HepG2 (cell line): Measurements from ENCODE around the gene ANKRD11. TPM values are rescaled to one million over a fixed set of nuclear protein-coding genes. Genes with fewer than 3 reads are reported as not detected.
A peak's percentile ranks its signal among the peaks of the same experiment; 100 is the strongest.

Experiments used
- ATF1 ChIP-seq: IDR thresholded peaks from 2 replicates; pipeline ENCODE4 v1.6.1; 2016; ENCODE audit warnings: mild to moderate bottlenecking, control low read depth
- HINFP ChIP-seq: sonication (generic); formaldehyde crosslinking; IDR thresholded peaks from 2 replicates; pipeline ENCODE4 v1.4.0; 2020; ENCODE audit warnings: low read depth, mild to moderate bottlenecking, missing genetic modification reagents
- JARID2 ChIP-seq: sonication (generic); formaldehyde crosslinking; IDR thresholded peaks from 2 replicates; pipeline ENCODE4 v1.8.1; 2023; ENCODE audit warnings: missing genetic modification reagents, inconsistent platforms; ENCODE audit not compliant: insufficient replicate concordance
- KDM5A ChIP-seq: fragments of 200-600 bp; sonication (generic); IDR thresholded peaks from 2 replicates; pipeline ENCODE4 v1.7.0; 2018; ENCODE audit warnings: antibody characterized with exemption, mild to moderate bottlenecking, low read length, borderline replicate concordance
- NFE2L1 ChIP-seq: sonication (generic); formaldehyde crosslinking; IDR thresholded peaks from 2 replicates; pipeline ENCODE4 v1.4.0; 2020; ENCODE audit warnings: missing genetic modification reagents, mild to moderate bottlenecking, borderline replicate concordance
- NONO ChIP-seq, 2 experiments: fragments of 450-650 bp in 1 of 2; sonication (generic) in 1 of 2; formaldehyde crosslinking in 1 of 2; IDR thresholded peaks in 1 of 2; conservative IDR thresholded peaks in 1 of 2; 2 replicates each; pipeline versions ENCODE4 v1.6.1 to v1.8.0; 2017 to 2022; ENCODE audit warnings: mild to moderate bottlenecking in 1 of 2, missing genetic modification reagents in 1 of 2, moderate library complexity in 1 of 2
- PBX2 ChIP-seq: IDR thresholded peaks from 2 replicates; pipeline ENCODE4 v1.6.1; 2016; ENCODE audit warnings: control low read depth
- SMAD1 ChIP-seq: sonication (generic); formaldehyde crosslinking; IDR thresholded peaks from 2 replicates; pipeline ENCODE4 v1.4.0; 2020; ENCODE audit warnings: missing genetic modification reagents, low read depth, mild to moderate bottlenecking, borderline replicate concordance
- ZFP36L1 ChIP-seq: sonication (generic); formaldehyde crosslinking; IDR thresholded peaks from 2 replicates; pipeline ENCODE4 v1.8.0; 2022; ENCODE audit warnings: mild to moderate bottlenecking, missing genetic modification reagents, moderate library complexity
- ZNF24 ChIP-seq: fragments of 450-650 bp; IDR thresholded peaks from 2 replicates; pipeline ENCODE4 v1.6.1; 2017; ENCODE audit warnings: antibody characterized with exemption, mild to moderate bottlenecking
- ZNF33A ChIP-seq: sonication (generic); formaldehyde crosslinking; IDR thresholded peaks from 2 replicates; pipeline ENCODE4 v1.5.1; 2020; ENCODE audit warnings: missing genetic modification reagents, mild to moderate bottlenecking, moderate library complexity, borderline replicate concordance
- ZNF441 ChIP-seq: sonication (generic); formaldehyde crosslinking; IDR thresholded peaks from 2 replicates; pipeline ENCODE4 v1.7.0; 2021; ENCODE audit warnings: missing genetic modification reagents, borderline replicate concordance
- ZNF562 ChIP-seq: sonication (generic); formaldehyde crosslinking; IDR thresholded peaks from 2 replicates; pipeline ENCODE4 v1.8.0; 2022; ENCODE audit warnings: missing genetic modification reagents, borderline replicate concordance
- ZNF687 ChIP-seq: sonication (generic); formaldehyde crosslinking; IDR thresholded peaks from 2 replicates; pipeline ENCODE4 v1.5.1; 2020; ENCODE audit warnings: mild to moderate bottlenecking, missing genetic modification reagents, moderate library complexity
- ZNF772 ChIP-seq: sonication (generic); formaldehyde crosslinking; IDR thresholded peaks from 2 replicates; pipeline ENCODE4 v1.5.0; 2020; ENCODE audit warnings: mild to moderate bottlenecking, missing genetic modification reagents
- polyA plus RNA-seq, 8 experiments: library from polyadenylated mRNA; depleted of rRNA in 3 of 8; stranded (reverse) in 7 of 8; unstranded in 1 of 8; fragments of >200 nt; fragmentation: Illumina TruSeq in 4 of 8; extraction: Trizol in 4 of 8; gene quantifications; 2 replicates each; pipeline versions ENCODE4 v1.2.1 to v1.2.3, GENCODE V29; 2011 to 2016; ENCODE audit warnings: low read depth in 4 of 8, missing spikeins in 1 of 8, mixed read lengths in 1 of 8; ENCODE audit not compliant: insufficient read depth in 1 of 8
- total RNA-seq, 5 experiments: library from RNA; depleted of rRNA; stranded (reverse); fragments of >200 nt; fragmentation: Illumina TruSeq; extraction: Trizol; gene quantifications; 2 replicates each; pipeline ENCODE4 v1.2.3, GENCODE V29; 2016; ENCODE audit warnings: low read depth in 1 of 5
- TF ChIP-seq, protein P1 (sequence below), 2 experiments: sonication (generic) in 1 of 2; formaldehyde crosslinking in 1 of 2; IDR thresholded peaks; 2 replicates each; pipeline versions ENCODE4 v1.4.0 to v1.6.1; 2016 to 2020; ENCODE audit warnings: borderline replicate concordance in 1 of 2, low read depth in 1 of 2, mild to moderate bottlenecking in 1 of 2, missing genetic modification reagents in 1 of 2

ANKRD11 gene
- total and polyA plus RNA-seq, 2 of the 13 experiments (the other 11 are each of a cell fraction or from before 2014, with no cell fraction given), result 21.4 to 38.4 TPM

DNA sequence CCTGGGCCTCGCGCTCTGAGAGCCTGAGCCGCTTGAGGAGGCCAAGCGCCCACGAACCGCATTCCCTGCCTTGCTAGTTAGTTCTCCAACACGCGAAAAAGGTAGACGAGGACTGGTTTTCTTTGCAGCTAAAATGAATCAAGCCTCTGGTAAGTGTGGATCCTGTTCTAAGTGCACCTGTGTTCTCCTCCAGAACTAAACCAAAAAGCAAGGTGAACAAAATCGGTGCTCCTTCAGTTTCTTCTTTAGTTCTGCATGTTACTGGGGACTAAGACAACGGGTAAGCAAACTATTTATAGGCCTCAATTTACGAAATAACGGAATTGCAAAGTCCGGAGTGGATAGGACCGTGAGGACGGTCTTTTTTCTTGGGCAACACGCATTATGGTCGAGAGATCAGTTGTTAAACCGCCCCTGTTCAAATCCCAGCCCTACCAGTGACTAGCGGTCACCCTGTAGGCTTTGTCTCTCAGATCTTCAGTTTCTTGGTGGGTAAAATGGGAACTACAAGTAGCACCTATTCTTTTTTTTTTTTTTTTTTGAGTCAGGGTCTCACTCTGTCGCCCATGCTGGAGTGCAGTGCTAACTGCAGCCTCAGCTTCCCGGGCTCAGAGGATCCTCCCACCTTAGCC, 993 bp upstream of the ANKRD11 start (continued):
- 0 out of 2 replicates have a peak, but pooled peaks have one; percentile 66 for TF ChIP-seq HINFP (CRISPR knock-in tag)
- TF ChIP-seq JARID2 (CRISPR knock-in tag), result no peak
- TF ChIP-seq ATF1 (CRISPR knock-in tag), result no peak
- peak; percentile 40; the same call in 1 of the 2 replicates for TF ChIP-seq ZNF687
- no peak for TF ChIP-seq PBX2 (CRISPR knock-in tag)
- TF ChIP-seq, protein P1, sequence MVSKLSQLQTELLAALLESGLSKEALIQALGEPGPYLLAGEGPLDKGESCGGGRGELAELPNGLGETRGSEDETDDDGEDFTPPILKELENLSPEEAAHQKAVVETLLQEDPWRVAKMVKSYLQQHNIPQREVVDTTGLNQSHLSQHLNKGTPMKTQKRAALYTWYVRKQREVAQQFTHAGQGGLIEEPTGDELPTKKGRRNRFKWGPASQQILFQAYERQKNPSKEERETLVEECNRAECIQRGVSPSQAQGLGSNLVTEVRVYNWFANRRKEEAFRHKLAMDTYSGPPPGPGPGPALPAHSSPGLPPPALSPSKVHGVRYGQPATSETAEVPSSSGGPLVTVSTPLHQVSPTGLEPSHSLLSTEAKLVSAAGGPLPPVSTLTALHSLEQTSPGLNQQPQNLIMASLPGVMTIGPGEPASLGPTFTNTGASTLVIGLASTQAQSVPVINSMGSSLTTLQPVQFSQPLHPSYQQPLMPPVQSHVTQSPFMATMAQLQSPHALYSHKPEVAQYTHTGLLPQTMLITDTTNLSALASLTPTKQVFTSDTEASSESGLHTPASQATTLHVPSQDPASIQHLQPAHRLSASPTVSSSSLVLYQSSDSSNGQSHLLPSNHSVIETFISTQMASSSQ (IDR thresholded peaks at IDR 0.05; ENCODE audit: low read depth), result no peak
- TF ChIP-seq, protein P1 (CRISPR knock-in tag; IDR thresholded peaks at IDR 0.05; ENCODE audit: borderline replicate concordance), result no peak
- TF ChIP-seq NFE2L1 (CRISPR knock-in tag), result peak; percentile 66; the same call in 1 of the 2 replicates
- TF ChIP-seq ZNF441 (CRISPR knock-in tag), result peak; percentile 40; the same call in 1 of the 2 replicates
- TF ChIP-seq NONO (IDR thresholded peaks at IDR 0.05), result no peak
- TF ChIP-seq NONO (CRISPR knock-in tag; conservative IDR thresholded peaks at IDR 0.05), result no peak
- TF ChIP-seq ZNF24, result no peak
- no peak for TF ChIP-seq ZNF33A (CRISPR knock-in tag)
- TF ChIP-seq SMAD1 (CRISPR knock-in tag), result 0 out of 2 replicates have a peak, but pooled peaks have one; percentile 32
- TF ChIP-seq ZNF772 (CRISPR knock-in tag), result no peak
- no peak for TF ChIP-seq ZFP36L1 (CRISPR knock-in tag)
- TF ChIP-seq KDM5A, result peak; percentile 69
- TF ChIP-seq ZNF562 (CRISPR knock-in tag), result no peak
